Measurements from ENCODE around the gene CACNA2D2.

DNA sequence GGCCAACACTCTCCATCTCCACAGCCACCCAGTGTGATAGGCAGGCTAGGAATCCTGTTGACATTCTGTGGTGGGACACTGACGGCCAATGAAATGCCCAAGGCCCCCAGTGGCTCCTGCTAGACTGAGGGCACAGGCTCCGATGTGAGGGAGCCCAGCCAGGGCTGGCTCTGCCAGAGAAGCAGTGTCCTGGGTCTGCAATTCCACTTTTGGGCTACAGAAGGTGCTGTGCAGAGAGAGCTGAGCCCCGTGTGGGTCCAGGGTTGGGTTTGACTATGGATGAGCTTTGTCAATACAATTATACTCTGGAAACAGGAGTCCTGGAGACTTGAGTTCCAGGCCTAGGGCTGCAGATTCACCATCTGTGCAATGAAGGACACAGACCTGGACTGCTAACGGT is 88.4 kb downstream of the CACNA2D2 start:
- TF ChIP-seq, protein P1, sequence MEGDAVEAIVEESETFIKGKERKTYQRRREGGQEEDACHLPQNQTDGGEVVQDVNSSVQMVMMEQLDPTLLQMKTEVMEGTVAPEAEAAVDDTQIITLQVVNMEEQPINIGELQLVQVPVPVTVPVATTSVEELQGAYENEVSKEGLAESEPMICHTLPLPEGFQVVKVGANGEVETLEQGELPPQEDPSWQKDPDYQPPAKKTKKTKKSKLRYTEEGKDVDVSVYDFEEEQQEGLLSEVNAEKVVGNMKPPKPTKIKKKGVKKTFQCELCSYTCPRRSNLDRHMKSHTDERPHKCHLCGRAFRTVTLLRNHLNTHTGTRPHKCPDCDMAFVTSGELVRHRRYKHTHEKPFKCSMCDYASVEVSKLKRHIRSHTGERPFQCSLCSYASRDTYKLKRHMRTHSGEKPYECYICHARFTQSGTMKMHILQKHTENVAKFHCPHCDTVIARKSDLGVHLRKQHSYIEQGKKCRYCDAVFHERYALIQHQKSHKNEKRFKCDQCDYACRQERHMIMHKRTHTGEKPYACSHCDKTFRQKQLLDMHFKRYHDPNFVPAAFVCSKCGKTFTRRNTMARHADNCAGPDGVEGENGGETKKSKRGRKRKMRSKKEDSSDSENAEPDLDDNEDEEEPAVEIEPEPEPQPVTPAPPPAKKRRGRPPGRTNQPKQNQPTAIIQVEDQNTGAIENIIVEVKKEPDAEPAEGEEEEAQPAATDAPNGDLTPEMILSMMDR (IDR thresholded peaks at IDR 0.05) = no peak
- TF ChIP-seq POLR2A (IDR thresholded peaks at IDR 0.05) = no peak
